Subcutaneous abdominal adipose tissue (tissue), 5 donors: Measurements from ENCODE around the gene SLC38A2.

Experiments used
- H3K27ac ChIP-seq: one replicate; pipeline ENCODE4 v1.7.0; 2013; ENCODE audit warnings: low read depth, mild to moderate bottlenecking, inconsistent platforms, low read length, moderate library complexity
- H3K27me3 ChIP-seq, 5 donors: one replicate each; pipeline ENCODE4 v1.7.0; 2013; ENCODE audit warnings: low read length in 5 of 5, inconsistent platforms in 1 of 5; ENCODE audit not compliant: control insufficient read depth in 5 of 5, insufficient read depth in 4 of 5
- H3K36me3 ChIP-seq, 5 donors: one replicate each; pipeline ENCODE4 v1.7.0; 2013; ENCODE audit warnings: low read length in 5 of 5; ENCODE audit not compliant: control insufficient read depth in 5 of 5, insufficient read depth in 5 of 5
- H3K4me1 ChIP-seq, 5 donors: one replicate each; pipeline ENCODE4 v1.7.0; 2013; ENCODE audit warnings: low read length in 5 of 5, mild to moderate bottlenecking in 3 of 5, moderate library complexity in 1 of 5; ENCODE audit not compliant: control insufficient read depth in 5 of 5, insufficient read depth in 5 of 5
- H3K4me3 ChIP-seq, 5 donors: one replicate each; pipeline ENCODE4 v1.7.0; 2013; ENCODE audit warnings: low read length in 5 of 5, low read depth in 1 of 5
- H3K9ac ChIP-seq, 5 donors: one replicate each; pipeline ENCODE4 v1.7.0; 2013; ENCODE audit warnings: low read length in 5 of 5, mild to moderate bottlenecking in 4 of 5, moderate library complexity in 3 of 5
- H3K9me3 ChIP-seq, 5 donors: one replicate each; pipeline ENCODE4 v1.7.0; 2013; ENCODE audit warnings: low read length in 5 of 5; ENCODE audit not compliant: control insufficient read depth in 5 of 5
- donor health status: healthy.
- donor health status: healthy.
- donor health status: healthy.
- donor health status: healthy.
- donor health status: healthy.

The SLC38A2 gene

DNA sequence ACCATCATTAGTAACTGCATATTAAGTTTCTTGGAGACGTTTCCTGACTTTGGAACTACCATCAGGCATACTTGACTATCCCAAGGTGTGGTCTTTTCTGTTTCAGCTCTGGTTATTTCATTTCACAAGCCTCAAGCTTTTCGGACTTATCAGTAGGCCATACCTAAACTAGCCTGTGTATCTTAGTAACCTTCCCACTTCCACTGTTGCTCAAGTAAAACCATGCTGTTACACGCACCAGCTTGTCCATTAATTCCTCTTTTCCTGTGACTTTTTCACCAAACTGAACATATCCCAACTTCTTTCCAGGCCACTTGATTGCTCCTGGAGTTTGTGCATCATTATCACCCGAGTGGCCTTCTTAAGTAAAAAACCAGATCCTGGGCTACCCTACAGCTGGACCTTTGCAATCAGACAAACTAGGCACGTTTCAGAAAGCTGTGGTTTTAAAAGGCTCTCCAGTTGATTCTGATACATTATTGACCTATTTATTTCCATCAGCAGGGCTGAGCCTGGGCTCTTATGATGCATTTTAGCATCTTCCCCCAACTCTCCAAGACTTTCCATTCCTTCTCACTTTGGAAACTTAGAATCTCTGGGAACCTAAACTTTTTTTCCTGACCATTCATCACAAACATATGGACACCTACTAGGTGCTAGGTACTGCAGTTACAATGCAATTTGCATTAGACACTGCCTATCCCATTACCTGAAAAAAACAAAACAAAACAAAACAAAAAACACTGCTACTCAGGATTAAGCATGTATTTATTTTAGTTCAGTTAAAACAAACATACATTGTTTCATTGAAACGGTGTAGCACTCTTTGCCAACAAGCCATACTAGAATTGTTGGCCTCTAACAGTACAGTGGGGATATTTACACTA lies 14.9 kb downstream of the SLC38A2 start:
- Histone ChIP-seq H3K36me3 (peaks cover 38 to 42% (median 41%) of the 10 kb centered on the region in 5 donors), H3K4me3 (no peak overlapping the region), H3K4me1 (peaks cover 0 to 3% (median 0%) of the 10 kb centered on the region in 5 donors), H3K27ac (no peak overlapping the region), H3K9me3 (no peaks in the 10 kb centered on the region), H3K27me3 (no peaks in the 10 kb centered on the region), H3K9ac (no peak overlapping the region)

DNA sequence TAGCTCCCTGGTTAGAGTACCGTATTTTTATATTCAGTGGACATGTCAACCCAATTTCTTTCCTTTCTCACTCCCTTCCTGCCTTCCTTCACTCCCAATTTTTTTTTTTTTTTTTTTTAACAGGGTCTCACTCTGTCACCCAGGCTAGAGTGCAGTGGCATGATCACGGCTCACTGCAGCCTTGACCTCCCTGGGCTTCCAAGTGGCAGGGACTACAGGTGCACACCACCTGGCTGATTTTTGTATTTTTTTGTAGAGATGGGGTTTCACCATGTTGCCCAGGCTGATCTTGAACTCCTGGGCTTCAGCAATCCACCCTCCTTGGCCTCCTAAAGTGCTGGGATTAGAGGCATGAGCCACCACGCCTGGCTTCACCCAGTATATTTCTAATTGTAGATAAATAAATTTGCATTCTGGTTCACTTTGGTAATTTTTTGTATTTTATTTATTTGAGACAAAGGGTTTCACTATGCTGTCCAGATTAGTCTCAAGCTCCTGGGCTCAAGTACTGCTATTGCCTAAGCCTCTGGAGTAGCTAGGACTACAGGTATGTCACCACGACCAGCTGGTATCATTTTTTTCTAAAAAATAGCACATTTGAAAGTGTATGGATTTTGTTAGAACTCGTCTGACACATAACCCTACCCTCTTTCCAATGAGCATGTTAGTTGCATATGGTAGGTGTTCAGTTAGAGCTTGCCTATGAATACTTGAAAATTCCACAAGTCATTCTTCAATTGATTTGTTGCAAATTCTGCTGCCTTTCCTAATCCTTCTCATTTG lies 15.7 kb downstream of the SLC38A2 start:
- Histone ChIP-seq H3K4me3 (no peak overlapping the region), H3K36me3 (peaks cover 31 to 34% (median 33%) of the 10 kb centered on the region in 5 donors), H3K27me3 (no peaks in the 10 kb centered on the region), H3K4me1 (peaks cover 0 to 10% (median 2%) of the 10 kb centered on the region in 5 donors), H3K9me3 (no peaks in the 10 kb centered on the region), H3K9ac (no peak overlapping the region), H3K27ac (no peak overlapping the region)

DNA sequence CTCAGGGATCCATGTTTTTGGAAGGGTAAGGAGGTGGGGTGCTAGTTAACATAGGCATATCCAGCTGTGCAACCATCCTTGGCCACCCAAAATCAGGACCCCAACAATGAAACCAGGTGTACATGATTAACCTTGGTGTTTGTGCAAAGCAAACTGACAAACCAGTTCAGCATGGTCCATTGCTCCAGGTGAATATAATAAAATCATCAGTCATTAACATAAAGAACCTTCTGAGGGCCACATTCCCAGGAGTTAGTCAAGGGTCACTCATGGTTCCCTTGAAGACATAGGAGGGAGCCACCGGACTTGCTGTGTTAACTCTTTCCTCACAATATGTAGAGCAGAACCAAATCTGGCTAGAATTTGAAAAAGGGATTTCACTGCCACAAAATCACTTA lies 17.8 kb downstream of the SLC38A2 start:
- Histone ChIP-seq H3K36me3 (peaks cover 11 to 14% (median 12%) of the 10 kb centered on the region in 5 donors), H3K27me3 (no peaks in the 10 kb centered on the region), H3K27ac (no peak overlapping the region), H3K4me3 (no peak overlapping the region), H3K9me3 (no peaks in the 10 kb centered on the region), H3K4me1 (peaks cover 0 to 11% (median 4%) of the 10 kb centered on the region in 5 donors), H3K9ac (no peak overlapping the region)

DNA sequence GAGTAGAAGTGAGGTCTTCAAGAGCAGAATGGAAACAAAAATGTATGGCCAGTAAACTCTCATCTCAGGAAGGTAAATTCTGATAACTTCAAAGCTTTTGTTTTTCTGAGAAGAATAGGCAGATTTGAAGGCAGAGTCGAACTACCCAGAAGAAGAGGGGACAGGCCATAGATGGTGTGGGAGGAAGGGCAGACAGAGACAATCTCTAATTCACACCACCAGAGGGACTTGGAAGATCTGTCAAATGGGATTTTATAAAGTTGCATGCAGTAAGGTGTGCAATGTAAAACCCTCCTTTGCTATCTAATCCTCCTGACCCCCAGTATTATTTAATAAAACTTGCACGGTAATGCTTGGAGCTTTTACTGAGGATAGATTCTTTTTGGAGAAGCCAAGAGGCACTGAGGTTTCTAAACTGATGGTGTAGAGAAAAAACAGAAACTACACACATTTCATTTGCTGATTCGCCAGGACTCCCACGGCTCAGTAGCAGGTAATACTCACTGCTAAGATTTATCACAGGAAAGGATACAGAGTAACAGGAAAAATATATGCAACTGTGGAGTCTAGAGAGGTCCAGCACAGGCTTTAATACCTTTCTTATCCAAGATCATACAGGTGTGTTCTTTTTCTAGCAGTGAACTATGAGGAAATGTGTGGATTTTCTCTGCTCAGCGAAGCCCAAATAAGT lies 18.3 kb downstream of the SLC38A2 start:
- Histone ChIP-seq H3K27me3 (no peaks in the 10 kb centered on the region), H3K4me1 (peaks cover 0 to 11% (median 9%) of the 10 kb centered on the region in 5 donors), H3K27ac (no peak overlapping the region), H3K9me3 (no peaks in the 10 kb centered on the region), H3K9ac (no peak overlapping the region), H3K36me3 (peaks cover 5 to 8% (median 7%) of the 10 kb centered on the region in 5 donors), H3K4me3 (no peak overlapping the region)

DNA sequence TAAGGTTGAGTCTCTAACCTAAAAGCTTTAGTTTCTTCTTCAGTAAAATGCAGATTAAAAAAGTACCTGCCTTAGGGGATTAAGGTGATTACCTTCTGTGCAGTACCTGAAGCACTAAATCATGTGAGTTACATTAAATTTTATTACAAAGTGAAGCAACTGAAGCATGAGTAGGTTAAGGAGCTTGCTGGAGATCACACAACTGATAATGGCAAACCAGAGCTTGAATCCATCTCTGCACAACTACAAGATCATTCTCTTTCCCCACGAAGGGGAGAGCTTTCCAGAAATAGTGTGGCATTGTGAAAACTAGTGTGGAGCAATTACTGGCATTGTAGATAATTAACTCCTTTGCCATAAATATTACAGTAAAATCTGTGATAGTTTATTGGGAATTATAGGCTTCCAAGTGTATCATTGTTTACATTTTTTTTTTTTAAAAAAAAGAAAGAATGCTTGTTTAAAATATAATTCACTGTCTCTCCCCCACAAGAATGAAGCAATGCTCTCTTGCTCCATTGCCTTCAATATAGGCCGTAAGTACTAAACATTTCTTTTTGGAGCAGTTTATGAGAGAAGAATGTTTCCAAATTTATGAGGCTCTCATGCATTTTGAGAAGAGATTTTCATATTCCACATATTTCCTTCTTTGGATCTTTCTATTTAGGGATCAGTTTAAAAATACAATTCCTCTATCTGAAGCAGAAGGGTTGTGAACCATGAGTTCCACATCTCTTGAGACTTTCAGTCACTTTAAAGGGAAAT lies 20.5 kb downstream of the SLC38A2 start:
- H3K9ac ChIP-seq: no peak overlapping the region
- no peak overlapping the region for H3K4me3 ChIP-seq
- H3K9me3 ChIP-seq: no peaks in the 10 kb centered on the region
- H3K4me1 ChIP-seq: peaks cover 0 to 12% (median 9%) of the 10 kb centered on the region in 5 donors
- H3K36me3 ChIP-seq: no peaks in the 10 kb centered on the region
- no peaks in the 10 kb centered on the region for H3K27me3 ChIP-seq
- H3K27ac ChIP-seq: peak overlapping the region; percentile 46

DNA sequence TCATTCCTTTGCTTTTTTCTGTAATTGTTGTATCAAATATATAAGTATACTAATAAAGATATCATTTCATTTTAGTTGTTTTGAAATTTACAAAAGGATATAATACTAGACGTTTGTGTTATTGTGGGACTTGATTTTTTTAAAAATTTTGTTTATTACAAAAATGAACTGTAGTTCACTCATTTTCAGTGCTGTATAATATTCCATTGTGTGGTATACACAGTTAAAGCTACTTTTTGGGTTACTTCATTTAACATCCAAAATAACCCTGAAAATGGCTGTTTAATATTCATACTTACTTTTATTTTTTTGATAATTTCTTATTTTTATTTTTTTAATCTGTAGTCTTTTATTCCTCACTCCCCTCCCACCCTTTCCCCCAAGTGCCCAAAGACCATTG lies 21.4 kb downstream of the SLC38A2 start:
- no peaks in the 10 kb centered on the region for H3K9me3 ChIP-seq
- H3K27me3 ChIP-seq: no peaks in the 10 kb centered on the region
- peaks cover 0 to 12% (median 9%) of the 10 kb centered on the region in 5 donors for H3K4me1 ChIP-seq
- no peaks in the 10 kb centered on the region for H3K36me3 ChIP-seq
- no peak overlapping the region for H3K4me3 ChIP-seq
- no peak overlapping the region for H3K27ac ChIP-seq
- no peak overlapping the region for H3K9ac ChIP-seq

DNA sequence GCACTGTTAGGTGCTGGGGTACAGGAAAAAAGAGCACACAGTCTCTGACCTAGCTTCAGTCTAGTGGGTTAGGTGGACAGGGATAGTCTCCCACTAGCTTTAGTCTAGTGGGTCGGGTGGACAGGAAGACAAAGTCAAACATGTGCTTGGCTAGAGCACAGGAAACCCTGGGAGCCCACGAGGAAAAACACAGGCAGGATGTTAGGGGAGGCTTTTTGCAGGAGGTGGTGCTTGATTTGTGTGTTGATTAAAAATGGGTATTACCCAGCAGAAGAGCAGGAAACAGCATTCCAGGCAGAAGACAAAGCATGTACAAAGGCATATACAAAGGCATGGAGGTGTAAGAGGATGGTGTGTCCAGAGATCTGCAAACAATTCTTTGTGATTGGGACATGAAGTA lies 23.3 kb downstream of the SLC38A2 start:
- Histone ChIP-seq H3K27me3 (no peaks in the 10 kb centered on the region), H3K4me1 (peaks cover 0 to 12% (median 9%) of the 10 kb centered on the region in 5 donors), H3K36me3 (no peaks in the 10 kb centered on the region), H3K9me3 (no peaks in the 10 kb centered on the region), H3K27ac (no peak overlapping the region), H3K4me3 (no peak overlapping the region), H3K9ac (no peak overlapping the region)

DNA sequence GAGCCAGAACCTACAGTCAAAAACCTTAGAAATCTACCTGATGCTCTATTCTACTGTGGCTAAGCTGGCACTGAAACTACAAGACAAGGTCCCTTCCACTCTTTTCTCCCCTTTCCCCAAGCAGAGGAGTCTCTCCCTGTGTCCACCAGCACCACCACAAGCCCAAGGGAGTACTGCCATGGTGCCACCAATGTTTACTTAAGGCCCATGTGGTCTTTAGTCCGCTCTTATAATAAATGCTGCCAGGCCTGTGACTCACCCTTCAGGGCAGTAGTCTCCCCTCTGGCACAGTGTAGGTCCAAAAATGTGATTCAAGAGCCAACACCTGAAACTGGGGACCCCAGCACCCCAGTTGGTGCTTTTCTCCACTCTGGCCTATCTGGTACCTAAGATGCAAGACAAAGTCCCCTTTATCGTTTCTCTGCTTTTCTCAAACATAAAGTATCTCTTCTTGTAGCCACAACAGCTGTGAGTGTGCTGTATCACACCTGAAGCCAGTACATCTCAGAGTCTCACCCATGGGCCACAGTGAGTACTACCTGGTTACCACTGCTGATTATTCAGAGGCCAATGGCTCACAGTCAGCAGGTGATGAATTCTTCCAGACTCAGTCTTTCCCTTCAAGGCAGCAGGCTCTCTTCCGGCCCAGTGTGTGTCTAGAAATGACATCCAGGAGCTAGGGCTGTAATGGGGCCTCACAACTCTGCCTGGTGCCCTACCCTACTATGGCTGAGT lies 29.3 kb downstream of the SLC38A2 start:
- Histone ChIP-seq H3K27me3 (no peaks in the 10 kb centered on the region), H3K27ac (no peak overlapping the region), H3K4me1 (peaks cover 0 to 6% (median 4%) of the 10 kb centered on the region in 5 donors), H3K9me3 (no peaks in the 10 kb centered on the region), H3K9ac (no peak overlapping the region), H3K4me3 (no peak overlapping the region), H3K36me3 (no peaks in the 10 kb centered on the region)

DNA sequence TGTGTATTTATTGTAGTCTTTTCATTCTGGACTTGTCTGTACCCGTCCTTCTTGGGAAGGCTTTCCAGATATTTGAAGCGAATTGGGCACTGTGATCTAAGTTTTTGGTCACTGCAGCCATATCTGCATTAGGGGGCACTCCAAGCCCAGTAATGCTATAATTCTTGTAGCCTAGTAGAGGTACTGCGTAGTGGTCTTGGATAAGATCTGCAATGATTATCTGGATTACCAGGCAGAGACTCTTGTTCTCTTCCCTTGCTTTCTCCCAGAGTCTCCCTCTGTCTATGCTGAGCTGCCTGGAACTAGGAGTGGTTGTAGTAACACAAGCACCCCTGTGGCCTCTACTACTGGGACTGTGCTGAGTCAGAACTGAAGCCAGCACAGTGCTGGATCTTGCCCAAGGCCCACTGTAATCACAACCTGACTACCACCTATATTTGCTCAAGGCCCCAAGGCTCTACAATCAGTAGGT lies 30.0 kb downstream of the SLC38A2 start:
- H3K36me3 ChIP-seq: no peaks in the 10 kb centered on the region
- H3K27me3 ChIP-seq: no peaks in the 10 kb centered on the region
- peaks cover 0 to 6% (median 4%) of the 10 kb centered on the region in 5 donors for H3K4me1 ChIP-seq
- no peak overlapping the region for H3K27ac ChIP-seq
- H3K9me3 ChIP-seq: no peaks in the 10 kb centered on the region
- no peak overlapping the region for H3K9ac ChIP-seq
- H3K4me3 ChIP-seq: no peak overlapping the region
